ENCODE measurements around the gene PLEKHH2. TPM values are rescaled to one million over a fixed set of nuclear protein-coding genes. Genes with fewer than 3 reads are reported as not detected.

Gene PLEKHH2
- total RNA-seq, 4 donors from 2014 or later: 44.6 to 78.7 (median 48.0) TPM

DNA sequence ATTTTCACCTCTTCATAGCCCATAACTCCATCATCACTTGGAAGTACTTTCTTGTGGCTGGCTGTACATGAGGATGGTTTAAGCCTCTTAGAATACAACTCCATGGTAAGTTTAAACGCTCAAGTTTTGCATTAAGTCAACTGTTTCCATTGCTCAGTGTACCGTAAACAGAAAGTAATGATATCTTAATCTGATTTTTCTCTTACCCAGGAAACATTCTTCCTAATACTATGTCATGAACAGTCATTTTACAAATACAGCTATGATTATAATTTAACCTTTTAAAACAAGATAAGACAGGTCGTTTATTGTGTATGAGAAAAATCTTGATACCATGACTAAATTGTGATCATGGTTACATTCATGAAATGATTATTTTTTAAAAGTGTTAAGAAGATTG lies 125.2 kb downstream of the PLEKHH2 start:
- no peaks in the 10 kb centered on the region for H3K9me3 ChIP-seq
- peaks cover 0 to 23% (median 2%) of the 10 kb centered on the region in 4 donors for H3K4me1 ChIP-seq
- H3K4me3 ChIP-seq: no peak overlapping the region
- no peak overlapping the region for H3K27ac ChIP-seq
- no peaks in the 10 kb centered on the region for H3K27me3 ChIP-seq
- TF ChIP-seq POLR2A (IDR thresholded peaks at IDR 0.05) (no peak), EP300 (IDR thresholded peaks at IDR 0.05) (no peak), CTCF (IDR thresholded peaks at IDR 0.05) (no peak)
- DNase-seq (ENCODE audit: low spot score in 2 of 2): no peak
- WGBS, 2 donors: 80 to 86% methylated on average over 3 of the region's 3 CpGs
- peaks cover 0 to 17% (median 0%) of the 10 kb centered on the region in 3 donors for H3K36me3 ChIP-seq

DNA sequence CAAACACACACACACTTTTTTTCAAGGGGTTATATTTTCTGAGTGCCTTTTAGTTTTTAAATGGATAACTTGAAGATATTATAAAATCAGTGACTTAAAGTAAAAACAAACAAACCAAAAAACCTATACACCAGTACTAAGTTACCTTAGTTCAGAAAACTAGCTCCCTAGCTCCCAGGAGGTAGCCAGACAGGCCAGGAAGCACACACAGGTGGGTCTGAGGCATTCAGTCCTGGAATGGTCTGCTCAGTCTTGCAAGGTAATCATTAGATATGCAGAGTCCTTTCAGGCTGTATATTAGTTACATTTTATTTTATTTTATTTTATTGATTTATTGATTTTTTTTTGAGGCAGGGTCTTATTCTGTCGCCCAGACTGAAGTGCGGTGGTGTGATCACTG lies 126.0 kb downstream of the PLEKHH2 start:
- no peak for DNase-seq (ENCODE audit: low spot score in 2 of 2)
- Histone ChIP-seq H3K27me3 (no peaks in the 10 kb centered on the region), H3K9me3 (no peaks in the 10 kb centered on the region), H3K4me3 (no peak overlapping the region), H3K36me3 (peaks cover 0 to 17% (median 0%) of the 10 kb centered on the region in 3 donors), H3K4me1 (peaks cover 0 to 21% (median 2%) of the 10 kb centered on the region in 4 donors), H3K27ac (no peak overlapping the region)
- WGBS, 2 donors: 95 to 96% methylated on average over 2 of the region's 2 CpGs
- no peak for TF ChIP-seq EP300 (IDR thresholded peaks at IDR 0.05)
- TF ChIP-seq POLR2A (IDR thresholded peaks at IDR 0.05): no peak
- TF ChIP-seq CTCF (IDR thresholded peaks at IDR 0.05): no peak

DNA sequence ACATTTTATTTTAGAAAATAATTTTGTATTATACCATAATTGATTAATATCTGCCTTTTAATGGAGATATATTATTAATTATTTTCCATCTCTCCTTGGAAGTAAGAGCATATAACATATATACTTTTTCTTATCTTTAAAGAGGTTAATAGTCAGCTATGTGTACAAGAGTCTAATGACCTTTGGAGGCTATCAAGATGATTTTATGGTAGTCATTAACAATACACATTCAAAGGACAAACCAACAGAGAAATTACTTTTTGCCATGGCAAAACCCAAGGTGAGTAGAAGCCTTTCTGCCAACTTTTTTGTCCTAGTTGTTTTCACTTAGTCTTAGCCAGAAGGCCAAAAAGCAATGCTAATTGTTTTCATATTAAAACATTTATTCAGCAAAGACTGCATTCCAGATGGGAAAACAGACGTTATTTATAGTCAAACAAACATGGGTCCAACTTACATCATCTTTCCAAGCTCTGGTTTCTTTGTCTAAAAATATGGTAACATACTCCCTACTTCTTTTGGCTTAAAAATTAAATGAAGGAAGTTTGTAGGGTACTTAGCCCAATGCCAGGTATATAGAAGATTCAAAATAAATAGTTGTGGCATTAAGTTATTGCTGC lies 127.1 kb downstream of the PLEKHH2 start:
- Histone ChIP-seq H3K27ac (peak overlapping the region in 1 of 4 donors; percentile 16), H3K9me3 (no peaks in the 10 kb centered on the region)
- TF ChIP-seq CTCF (IDR thresholded peaks at IDR 0.05) (no peak), POLR2A (IDR thresholded peaks at IDR 0.05) (no peak), EP300 (IDR thresholded peaks at IDR 0.05) (no peak)

DNA sequence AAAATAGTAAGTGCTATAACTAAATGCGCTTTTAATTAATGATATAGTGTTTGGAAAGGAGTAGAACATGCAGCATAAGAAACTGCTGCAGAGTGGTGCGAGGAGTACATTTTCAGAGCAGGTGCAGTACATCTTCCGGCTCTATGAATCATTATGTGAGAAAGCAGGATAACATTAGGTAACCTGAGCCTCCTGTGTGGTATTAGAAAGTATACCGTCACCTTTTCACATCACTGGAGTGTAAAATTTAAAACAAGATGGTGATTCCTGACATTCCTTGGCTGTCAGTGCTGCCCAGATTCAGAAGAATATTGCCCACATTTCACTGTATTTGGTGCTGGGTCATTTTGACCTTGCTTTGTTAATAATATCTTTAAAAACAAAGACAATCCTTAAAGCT lies 128.9 kb downstream of the PLEKHH2 start:
- WGBS, 2 donors: 95 to 96% methylated on average over 4 of the region's 4 CpGs
- TF ChIP-seq EP300 (IDR thresholded peaks at IDR 0.05) (no peak), POLR2A (IDR thresholded peaks at IDR 0.05) (no peak), CTCF (IDR thresholded peaks at IDR 0.05) (no peak)
- H3K27ac ChIP-seq: no peak overlapping the region

More for the DNA sequence above, 127.1 kb downstream of the PLEKHH2 start:
- H3K36me3 ChIP-seq: peaks cover 0 to 17% (median 0%) of the 10 kb centered on the region in 3 donors
- WGBS, 2 donors: 11 to 13% methylated on average over 1 of the region's 1 CpG
- H3K27me3 ChIP-seq: no peaks in the 10 kb centered on the region
- H3K4me1 ChIP-seq: peaks cover 0 to 10% (median 1%) of the 10 kb centered on the region in 4 donors
- no peak for DNase-seq (ENCODE audit: low spot score in 2 of 2)
- no peak overlapping the region for H3K4me3 ChIP-seq

DNA sequence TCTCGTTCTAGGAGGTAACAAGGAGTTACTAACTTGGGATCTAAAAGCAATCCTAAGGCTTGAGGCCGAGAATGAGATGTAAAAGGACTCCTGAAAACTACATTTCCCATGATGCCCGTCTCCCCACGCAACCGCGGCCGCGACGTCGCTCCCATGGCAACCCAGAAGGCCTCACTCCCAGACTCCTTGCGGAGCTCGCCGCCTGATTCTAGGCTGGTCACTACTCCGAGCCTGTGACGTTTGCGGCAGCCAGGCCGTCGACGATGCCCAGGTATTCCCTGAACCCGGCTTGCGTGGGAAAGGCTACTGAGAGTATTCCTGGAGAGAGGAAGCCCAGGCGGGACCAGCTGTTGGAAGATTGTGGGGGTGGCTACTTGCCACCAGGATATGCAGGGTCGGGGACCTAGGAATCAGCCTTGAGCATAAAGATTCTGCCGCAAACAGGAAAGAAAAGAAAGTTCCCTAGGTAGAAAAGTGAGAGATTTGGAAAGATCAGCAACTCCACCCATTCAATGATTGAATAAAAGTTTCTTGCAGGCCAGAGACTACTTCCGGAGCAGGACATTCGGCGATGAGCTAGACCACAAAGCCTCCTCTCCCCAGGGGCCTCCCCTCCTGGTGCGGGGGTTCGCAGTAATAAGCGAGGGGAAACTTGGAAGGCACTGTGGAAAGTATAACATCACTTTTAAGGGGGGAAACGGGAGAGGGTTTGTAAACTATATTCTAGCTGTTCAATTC lies 137.0 kb downstream of the PLEKHH2 start, which contains the start of gene DYNC2LI1:
TSS of gene DYNC2LI1 (plus strand) at position 164 of the 738 bp plus-strand sequence. CDS start at position 264, 100 bp downstream.
- H3K4me3 ChIP-seq: peak within 1 kb of the TSS; percentile 53 to 82 (median 72)
- no peaks in the 10 kb centered on the region for H3K9me3 ChIP-seq
- peaks cover 0 to 16% (median 3%) of the 10 kb centered on the region in 4 donors for H3K4me1 ChIP-seq
- peak; percentile 27 to 55 for TF ChIP-seq POLR2A (IDR thresholded peaks at IDR 0.05)
- peak in 1 of 2 donors; percentile 89 for TF ChIP-seq EP300 (IDR thresholded peaks at IDR 0.05)
- TF ChIP-seq CTCF (IDR thresholded peaks at IDR 0.05): no peak
- peak; percentile 82 to 87 for DNase-seq (ENCODE audit: low spot score in 2 of 2)
- peak within 1 kb of the TSS; percentile 69 to 93 (median 78) for H3K27ac ChIP-seq
- WGBS, 2 donors: 1% methylated on average over 31 of the region's 31 CpGs
- peaks cover 0 to 16% (median 0%) of the 10 kb centered on the region in 3 donors for H3K36me3 ChIP-seq
- H3K27me3 ChIP-seq: no peaks in the 10 kb centered on the region

More for the DNA sequence above, 128.9 kb downstream of the PLEKHH2 start:
- no peak overlapping the region for H3K4me3 ChIP-seq
- DNase-seq (ENCODE audit: low spot score in 2 of 2): no peak
- H3K36me3 ChIP-seq: peaks cover 0 to 17% (median 0%) of the 10 kb centered on the region in 3 donors
- no peaks in the 10 kb centered on the region for H3K27me3 ChIP-seq
- no peaks in the 10 kb centered on the region for H3K9me3 ChIP-seq
- no peaks in the 10 kb centered on the region for H3K4me1 ChIP-seq
